Measurements from ENCODE around the gene ASTN1.

- TF ChIP-seq USF2 (IDR thresholded peaks at IDR 0.05; ENCODE audit: borderline replicate concordance, low read depth, low read length), result no peak
- no peak for TF ChIP-seq TAF1 (IDR thresholded peaks at IDR 0.05; ENCODE audit: borderline replicate concordance, low read depth, low read length)
- TF ChIP-seq RXRA (IDR thresholded peaks at IDR 0.05; ENCODE audit: borderline replicate concordance, low read depth), result no peak
- TF ChIP-seq CTCF (IDR thresholded peaks at IDR 0.05), result no peak
- no peak for TF ChIP-seq TCF12 (IDR thresholded peaks at IDR 0.05)
- TF ChIP-seq REST (IDR thresholded peaks at IDR 0.05; ENCODE audit: low read depth, low read length), result no peak
- TF ChIP-seq NFIC (IDR thresholded peaks at IDR 0.05; ENCODE audit: borderline replicate concordance), result no peak
- TF ChIP-seq USF1 (IDR thresholded peaks at IDR 0.05; ENCODE audit: borderline replicate concordance, low read depth), result no peak
- TF ChIP-seq CHD2 (IDR thresholded peaks at IDR 0.05; ENCODE audit: low read length, partially characterized antibody), result no peak
- TF ChIP-seq EZH2phosphoT487 (IDR thresholded peaks at IDR 0.05; ENCODE audit: borderline replicate concordance, low read depth), result no peak
These were observed 29.3 kb downstream of the ASTN1 start for GRCh38 chr1:177135250-177135649.
